Endodermal cell (in vitro differentiated cells): Measurements from ENCODE around the gene ANKIB1. TPM values are rescaled to one million over a fixed set of nuclear protein-coding genes. Genes with fewer than 3 reads are reported as not detected.
A peak's percentile ranks its signal among the peaks of the same experiment; 100 is the strongest.

Experiments
- DNase-seq: peaks from one replicate; pipeline ENCODE4 v3.0.0-alpha.2; 2017
- H3K27ac ChIP-seq: 2 replicates; pipeline ENCODE4 v1.5.1; 2013; ENCODE audit warnings: mild to moderate bottlenecking, low read depth, low read length, moderate library complexity
- H3K27me3 ChIP-seq: 2 replicates; pipeline ENCODE4 v1.6.1; 2013; ENCODE audit warnings: mild to moderate bottlenecking, low read length, moderate library complexity; ENCODE audit not compliant: insufficient read depth, control insufficient read depth, poor library complexity, severe bottlenecking
- H3K36me3 ChIP-seq: 2 replicates; pipeline ENCODE4 v1.7.0; 2013; ENCODE audit warnings: mild to moderate bottlenecking, low read length, moderate library complexity; ENCODE audit not compliant: control insufficient read depth, insufficient read depth
- H3K4me1 ChIP-seq: one replicate; pipeline ENCODE4 v1.7.0; 2013; ENCODE audit warnings: low read length; ENCODE audit not compliant: control insufficient read depth, insufficient read depth
- H3K4me3 ChIP-seq: 2 replicates; pipeline ENCODE4 v1.5.1; 2013; ENCODE audit warnings: mild to moderate bottlenecking, low read length, moderate library complexity
- H3K9ac ChIP-seq: 2 replicates; pipeline ENCODE4 v1.6.1; 2013; ENCODE audit warnings: mild to moderate bottlenecking, low read length, moderate library complexity; ENCODE audit not compliant: poor library complexity, severe bottlenecking; ENCODE audit errors: extremely low read depth
- H3K9me3 ChIP-seq: 2 replicates; pipeline ENCODE4 v1.6.1; 2013; ENCODE audit warnings: mild to moderate bottlenecking, low read length, moderate library complexity; ENCODE audit not compliant: control insufficient read depth
- H3K27ac Mint-ChIP-seq: 2 replicates; pipeline ENCODE4 v1.8.0; 2020; ENCODE audit warnings: mixed read lengths
- H3K27me3 Mint-ChIP-seq: 2 replicates; pipeline ENCODE4 v1.8.0; 2021; ENCODE audit warnings: mild to moderate bottlenecking, mixed read lengths; ENCODE audit not compliant: insufficient read depth
- H3K36me3 Mint-ChIP-seq: 2 replicates; pipeline ENCODE4 v1.8.0; 2020; ENCODE audit warnings: low read depth, mixed read lengths
- H3K4me1 Mint-ChIP-seq: 2 replicates; pipeline ENCODE4 v1.8.0; 2020; ENCODE audit warnings: mixed read lengths
- H3K4me3 Mint-ChIP-seq: 2 replicates; pipeline ENCODE4 v1.8.0; 2020; ENCODE audit warnings: mild to moderate bottlenecking, moderate library complexity, mixed read lengths
- H3K9me3 Mint-ChIP-seq: 2 replicates; pipeline ENCODE4 v1.8.0; 2020; ENCODE audit warnings: mild to moderate bottlenecking, mixed read lengths
- CTCF ChIP-seq: fragments of 200-600 bp; sonication (generic); conservative IDR thresholded peaks from 2 replicates; pipeline ENCODE4 v1.5.0; 2021; ENCODE audit warnings: antibody characterized with exemption, mild to moderate bottlenecking
- WGBS, 2 experiments: methylation state at CpG; one replicate each; pipeline versions ENCODE4 v1.1.5 to v1.1.7; 2013; ENCODE audit warnings: missing lambda C conversion rate in 2 of 2, mixed read lengths in 1 of 2; ENCODE audit not compliant: insufficient coverage in 1 of 2, insufficient read length in 1 of 2; 5-methylcytosine and 5-hydroxymethylcytosine counted together
- total RNA-seq, 2 donors: library from RNA; stranded (reverse); fragmentation: NEBNext Ultra II Directional in 1 of 2; extraction: Animal tissue kit (Norgen Biotek cat#: 25700) in 1 of 2; gene quantifications; 2 replicates in 1 of 2; 3 replicates in 1 of 2; pipeline ENCODE4 v1.2.1, GENCODE V29; 2021

ANKIB1 gene
- total RNA-seq, 2 donors from 2014 or later, result 51.4 to 60.7 TPM

- Mint-ChIP-seq H3K27me3 (no peaks in the 10 kb centered on the region), H3K4me3 (no peak overlapping the region), H3K9me3 (peaks cover 13% of the 10 kb centered on the region), H3K36me3 (peaks cover 15% of the 10 kb centered on the region), H3K4me1 (peaks cover 14% of the 10 kb centered on the region), H3K27ac (no peak overlapping the region)
- H3K4me3 ChIP-seq, result peak overlapping the region; percentile 3
- TF ChIP-seq CTCF, result no peak
- no peaks in the 10 kb centered on the region for H3K36me3 ChIP-seq
- no peaks in the 10 kb centered on the region for H3K27me3 ChIP-seq
- H3K9ac ChIP-seq, result no peak overlapping the region
- H3K9me3 ChIP-seq, result peaks cover 13% of the 10 kb centered on the region
- WGBS, 2 experiments, result 65 to 91% methylated on average over 2 of the region's 2 CpGs
- no peak overlapping the region for H3K27ac ChIP-seq
- no peak for DNase-seq
- H3K4me1 ChIP-seq, result peaks cover 16% of the 10 kb centered on the region
Observed at GRCh38 chr7:92279396-92280031, 33.7 kb downstream of the ANKIB1 start.

- no peaks in the 10 kb centered on the region for H3K27me3 Mint-ChIP-seq
- H3K9me3 Mint-ChIP-seq, result peaks cover 13% of the 10 kb centered on the region
- no peak overlapping the region for H3K4me3 Mint-ChIP-seq
- Histone ChIP-seq H3K9ac (no peak overlapping the region), H3K9me3 (peaks cover 13% of the 10 kb centered on the region), H3K27me3 (no peaks in the 10 kb centered on the region), H3K4me1 (peaks cover 16% of the 10 kb centered on the region), H3K4me3 (peak overlapping the region; percentile 21), H3K36me3 (no peaks in the 10 kb centered on the region), H3K27ac (no peak overlapping the region)
- no peak overlapping the region for H3K27ac Mint-ChIP-seq
- peaks cover 15% of the 10 kb centered on the region for H3K36me3 Mint-ChIP-seq
- 96 to 100% methylated on average over 1 to 2 of the region's 2 CpGs for WGBS, 2 experiments
- peaks cover 14% of the 10 kb centered on the region for H3K4me1 Mint-ChIP-seq
- DNase-seq, result no peak
- no peak for TF ChIP-seq CTCF
Observed at GRCh38 chr7:92281031-92281430, 35.3 kb downstream of the ANKIB1 start.

GRCh38 chr7:92282221-92282814 lies 36.5 kb downstream of the ANKIB1 start:
- Histone ChIP-seq H3K9ac (no peak overlapping the region), H3K4me3 (no peak overlapping the region), H3K4me1 (peaks cover 16% of the 10 kb centered on the region), H3K27ac (no peak overlapping the region), H3K9me3 (peaks cover 13% of the 10 kb centered on the region), H3K27me3 (no peaks in the 10 kb centered on the region), H3K36me3 (no peaks in the 10 kb centered on the region)
- peaks cover 10% of the 10 kb centered on the region for H3K9me3 Mint-ChIP-seq
- no peak overlapping the region for H3K4me3 Mint-ChIP-seq
- peaks cover 14% of the 10 kb centered on the region for H3K4me1 Mint-ChIP-seq
- peaks cover 10% of the 10 kb centered on the region for H3K36me3 Mint-ChIP-seq
- TF ChIP-seq CTCF, result no peak
- no peaks in the 10 kb centered on the region for H3K27me3 Mint-ChIP-seq
- 89 to 96% methylated on average over 4 to 6 of the region's 6 CpGs for WGBS, 2 experiments
- DNase-seq, result no peak
- H3K27ac Mint-ChIP-seq, result no peak overlapping the region
